ENCODE data around the gene ROR1. TPM values are rescaled to one million over a fixed set of nuclear protein-coding genes. Genes with fewer than 3 reads are reported as not detected.

ROR1 gene
- polyA plus RNA-seq, 1 of the 3 experiments (the other 2 are of a cell fraction), result 4.0 TPM

DNA sequence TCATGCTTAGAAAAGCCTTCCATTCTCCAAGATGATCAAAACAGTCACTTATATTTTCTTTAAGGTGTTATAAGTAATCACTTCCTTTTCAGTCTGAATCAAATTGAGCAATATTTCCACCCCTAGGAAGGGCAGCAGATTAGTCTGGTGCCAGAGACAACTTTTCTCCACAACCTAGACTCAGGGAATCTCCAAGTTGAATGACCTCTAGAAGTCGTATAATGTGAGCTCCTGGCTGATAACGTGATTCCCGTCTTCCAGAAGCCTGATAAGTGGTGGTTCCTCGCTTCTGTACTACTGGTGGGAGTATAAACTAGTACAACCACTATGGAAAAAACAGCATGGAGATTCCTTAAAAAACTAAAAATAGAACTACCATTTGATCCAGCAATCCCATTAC, 251.2 kb downstream of the ROR1 start:
- Histone ChIP-seq H3F3A (replicated peaks; ENCODE audit: insufficient read depth) (no peaks in the 10 kb centered on the region), H3K4me3 (ENCODE audit: low read depth in 2 of 2, low read length in 1 of 2) (no peak overlapping the region), H3K27ac (ENCODE audit: low read depth in 2 of 2, low read length in 1 of 2) (no peak overlapping the region), H3K9ac (no peak overlapping the region), H3K4me1 (ENCODE audit: control insufficient read depth in 1 of 2, insufficient read depth in 2 of 2, low read depth in 1 of 2, low read length in 1 of 2) (no peaks in the 10 kb centered on the region), H3K36me3 (replicated peaks in 1 of 2; ENCODE audit: control insufficient read depth in 1 of 2, insufficient read depth in 2 of 2, low read length in 1 of 2) (no peaks in the 10 kb centered on the region), H3K27me3 (ENCODE audit: insufficient read depth) (no peaks in the 10 kb centered on the region), H2AFZ (ENCODE audit: low read depth) (no peak overlapping the region), H4K20me1 (ENCODE audit: insufficient read depth) (no peaks in the 10 kb centered on the region), H3K9me3 (no peaks in the 10 kb centered on the region), H3K79me2 (ENCODE audit: insufficient read depth) (no peaks in the 10 kb centered on the region), H3K4me2 (no peak overlapping the region), H3K9me2 (no peaks in the 10 kb centered on the region)
- ChIA-PET POLR2A (no interaction called here), CTCF (interaction anchor here (1.2 kb wide), 1 partner anchor 13 kb away, joined by 3 read pairs; no protein-coding TSS in a partner anchor)
- no peak for TF ChIP-seq RAD21 (IDR thresholded peaks at IDR 0.05; ENCODE audit: low read length)
- TF ChIP-seq RCOR1 (IDR thresholded peaks at IDR 0.05; ENCODE audit: low read length), result no peak
- no peak for TF ChIP-seq SIN3A (IDR thresholded peaks at IDR 0.05; ENCODE audit: borderline replicate concordance, low read depth, low read length)
- TF ChIP-seq TEAD4 (IDR thresholded peaks at IDR 0.05; ENCODE audit: borderline replicate concordance, insufficient read depth), result no peak
- TF ChIP-seq NRF1 (IDR thresholded peaks at IDR 0.05; ENCODE audit: low read depth, low read length), result no peak
- TF ChIP-seq, protein P1, sequence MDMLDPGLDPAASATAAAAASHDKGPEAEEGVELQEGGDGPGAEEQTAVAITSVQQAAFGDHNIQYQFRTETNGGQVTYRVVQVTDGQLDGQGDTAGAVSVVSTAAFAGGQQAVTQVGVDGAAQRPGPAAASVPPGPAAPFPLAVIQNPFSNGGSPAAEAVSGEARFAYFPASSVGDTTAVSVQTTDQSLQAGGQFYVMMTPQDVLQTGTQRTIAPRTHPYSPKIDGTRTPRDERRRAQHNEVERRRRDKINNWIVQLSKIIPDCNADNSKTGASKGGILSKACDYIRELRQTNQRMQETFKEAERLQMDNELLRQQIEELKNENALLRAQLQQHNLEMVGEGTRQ (IDR thresholded peaks at IDR 0.05; ENCODE audit: borderline replicate concordance, low read depth, low read length), result no peak
- no peak for DNase-seq
- WGBS (ENCODE audit: low lambda C conversion rate), result 90% methylated on average over 4 of the region's 4 CpGs

- ChIA-PET CTCF (interaction anchor here (0.8 kb wide), 1 partner anchor 19 kb away, joined by 3 read pairs; no protein-coding TSS in a partner anchor), POLR2A (no interaction called here)
- no peaks in the 10 kb centered on the region for H3K79me2 ChIP-seq (ENCODE audit: insufficient read depth)
- H3K27me3 ChIP-seq (ENCODE audit: insufficient read depth), result no peaks in the 10 kb centered on the region
- H3K36me3 ChIP-seq (replicated peaks in 1 of 2; ENCODE audit: control insufficient read depth in 1 of 2, insufficient read depth in 2 of 2, low read length in 1 of 2), result no peaks in the 10 kb centered on the region
- H3F3A ChIP-seq (replicated peaks; ENCODE audit: insufficient read depth), result no peaks in the 10 kb centered on the region
- no peaks in the 10 kb centered on the region; a peak in 1 of 4 replicates for H3K4me1 ChIP-seq (ENCODE audit: control insufficient read depth in 1 of 2, insufficient read depth in 2 of 2, low read depth in 1 of 2, low read length in 1 of 2)
- no peaks in the 10 kb centered on the region for H4K20me1 ChIP-seq (ENCODE audit: insufficient read depth)
- H3K9me3 ChIP-seq, result no peaks in the 10 kb centered on the region
- no peak overlapping the region for H2AFZ ChIP-seq (ENCODE audit: low read depth)
- DNase-seq, result no peak
- no peak overlapping the region for H3K9ac ChIP-seq
- 91% methylated on average over 1 of the region's 1 CpG for WGBS (ENCODE audit: low lambda C conversion rate)
- no peaks in the 10 kb centered on the region for H3K9me2 ChIP-seq
- no peak overlapping the region for H3K27ac ChIP-seq (ENCODE audit: low read depth in 2 of 2, low read length in 1 of 2)
- TF ChIP-seq EP300 (IDR thresholded peaks at IDR 0.05; ENCODE audit: borderline replicate concordance in 1 of 2, low read depth in 1 of 2, low read length in 1 of 2) (no peak), ZBTB33 (IDR thresholded peaks at IDR 0.05; ENCODE audit: borderline replicate concordance, low read depth) (no peak), GATA2 (CRISPR knock-in tag; IDR thresholded peaks at IDR 0.05) (no peak), TAF1 (IDR thresholded peaks at IDR 0.05; ENCODE audit: borderline replicate concordance, low read depth, low read length) (no peak), TCF12 (IDR thresholded peaks at IDR 0.05) (no peak)
- H3K4me2 ChIP-seq, result no peak overlapping the region
- H3K4me3 ChIP-seq (ENCODE audit: low read depth in 2 of 2, low read length in 1 of 2), result no peak overlapping the region
Observed at GRCh38 chr1:64029037-64029436, 255.2 kb downstream of the ROR1 start.
